ENCODE results near the gene ATF1.
"Not testable (repeated sequence)": the region's sequence is repeated elsewhere in the genome, so short reads cannot be mapped to it uniquely, and the experiment has no call there.

Gene ATF1

DNA sequence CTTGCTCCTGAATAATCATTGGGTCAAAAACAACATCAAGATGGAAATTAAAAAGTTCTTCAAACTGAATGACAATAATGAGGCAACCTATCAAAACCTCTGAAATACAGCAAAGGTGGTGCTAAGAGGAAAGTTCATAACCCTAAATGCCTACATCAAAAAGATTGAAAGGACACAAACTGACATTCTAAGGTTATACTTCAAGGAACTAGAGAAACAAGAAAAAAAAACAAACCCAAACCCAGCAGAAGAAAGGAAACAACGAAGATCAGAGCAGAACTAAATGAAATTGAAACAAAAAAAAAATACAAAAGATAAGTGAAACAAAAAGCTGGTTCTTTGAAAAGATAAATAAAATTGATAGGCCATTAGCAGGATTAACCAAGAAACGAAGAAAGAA is 105.0 kb downstream of the ATF1 start:
- not testable (repeated sequence) for DNase-seq
